Heart left ventricle (tissue), 13 donors: ENCODE data around the gene ECEL1.
"Not testable (repeated sequence)": the region's sequence is repeated elsewhere in the genome, so short reads cannot be mapped to it uniquely, and the experiment has no call there.

Experiments used
- CTCF ChIP-seq, 12 donors: fragments of 200-600 bp; sonication (generic) in 4 of 12; IDR thresholded peaks; one replicate each; pipeline versions ENCODE4 v1.5.0 to v1.8.0; 2018 to 2022; ENCODE audit warnings: antibody characterized with exemption in 12 of 12, mild to moderate bottlenecking in 5 of 12
- POLR2A ChIP-seq, 2 donors: fragments of 450-650 bp; IDR thresholded peaks; one replicate each; pipeline ENCODE4 v1.6.1; 2017; ENCODE audit warnings: antibody characterized with exemption in 2 of 2, mild to moderate bottlenecking in 2 of 2, moderate library complexity in 2 of 2
- donor health status: ischemic (EF 13 %, LVEDD 7.1; RV severe dilation, severe dysfunction).
- donor health status: DM: no; HTN: yes; CAD: no.
- donor health status: DM: no; HTN: no; CAD: no.
- donor health status: ischemic (EF 25% LVEDD 6.9; RV normal size, moderate dysfunction).
- donor health status: ischemic (EF 25% LVEDD 5.7; RV mildly dilated, moderate dysfunction).
- donor health status: ischemic (EF 35%, LVEDD 5.7; RV mildly dilated, moderate dysfunction).
- donor health status: nonischemic (EF 11% LVEDD 7.7; RV severe dilation, severe dysfunction).
- donor health status: DM: yes; HTN: yes; CAD: no.
- donor health status: PGD.
- donor health status: ischemic (EF 29% LVEDD 5.4; RV normal size, mild dysfunction).
- donor health status: nonischemic (EF 23%, LVEDD 6.1; RV moderate dilation, normal function).

- TF ChIP-seq CTCF (IDR thresholded peaks at IDR 0.05), result peak in 5 of 12 donors; percentile 12 to 50 (median 38)
- not testable (repeated sequence) for TF ChIP-seq POLR2A (IDR thresholded peaks at IDR 0.05)
Observed at GRCh38 chr2:232446266-232446777, 41.3 kb downstream of the ECEL1 start.
